PC-9 (cell line): ENCODE measurements around the gene MOB3C. TPM values are rescaled to one million over a fixed set of nuclear protein-coding genes. Genes with fewer than 3 reads are reported as not detected.
A peak's percentile ranks its signal among the peaks of the same experiment; 100 is the strongest.

Source experiments
- BruUV-seq: library from RNA; stranded (reverse); fragments of 400-500 nt; replicated peaks from 2 replicates; lab custom pipeline; 2021; lab: Mats Ljungman, UMichigan
- CTCF ChIA-PET: fragments of 300-600 bp; sonication (Branson Sonifier 250); formaldehyde crosslinking; loops from one replicate; lab custom pipeline; 2022; ENCODE audit warnings: antibody characterized with exemption; lab: Charles Lee
- POLR2A ChIA-PET: fragments of 300-600 bp; sonication (Branson Sonifier 250); formaldehyde crosslinking; loops from one replicate; lab custom pipeline; 2022; ENCODE audit warnings: antibody characterized with exemption; ENCODE audit not compliant: unreplicated experiment; lab: Charles Lee
- DNase-seq, 2 experiments: peaks; one replicate each; pipeline versions ENCODE4 v3.0.0 to v3.0.0-alpha.2; 2015 to 2022; ENCODE audit warnings: mixed read lengths in 1 of 2
- H2AFZ ChIP-seq: fragments of 200-600 bp; sonication (generic); 2 replicates; pipeline ENCODE4 v1.8.1; 2017; ENCODE audit warnings: antibody characterized with exemption
- H3F3A ChIP-seq: fragments of 200-600 bp; sonication (generic); 2 replicates; pipeline ENCODE4 v1.8.1; 2017; ENCODE audit warnings: antibody characterized with exemption, mild to moderate bottlenecking, low read depth; ENCODE audit not compliant: insufficient read depth
- H3K27ac ChIP-seq: fragments of 200-600 bp; sonication (generic); 2 replicates; pipeline ENCODE4 v1.6.1; 2016; ENCODE audit warnings: mixed run types
- H3K27me3 ChIP-seq: fragments of 200-600 bp; sonication (generic); 2 replicates; pipeline ENCODE4 v1.6.1; 2016; ENCODE audit warnings: low read depth, mixed run types; ENCODE audit not compliant: insufficient read depth
- H3K36me3 ChIP-seq: fragments of 200-600 bp; sonication (generic); 2 replicates; pipeline ENCODE4 v1.6.1; 2016; ENCODE audit warnings: low read depth, mixed run types
- H3K4me1 ChIP-seq: fragments of 200-600 bp; sonication (generic); replicated peaks from 2 replicates; pipeline ENCODE4 v1.6.1; 2016; ENCODE audit warnings: mixed run types; ENCODE audit not compliant: insufficient read depth
- H3K4me2 ChIP-seq: fragments of 200-600 bp; sonication (generic); 2 replicates; pipeline ENCODE4 v1.6.1; 2017; ENCODE audit warnings: mixed run types
- H3K4me3 ChIP-seq: fragments of 200-600 bp; sonication (generic); 2 replicates; pipeline ENCODE4 v1.6.1; 2016; ENCODE audit warnings: mixed run types
- H3K79me2 ChIP-seq: fragments of 200-600 bp; sonication (generic); 2 replicates; pipeline ENCODE4 v1.6.1; 2017; ENCODE audit warnings: low read depth, mixed run types
- H3K9me2 ChIP-seq: fragments of 200-600 bp; sonication (generic); 2 replicates; pipeline ENCODE4 v1.8.1; 2017; ENCODE audit warnings: mild to moderate bottlenecking; ENCODE audit not compliant: insufficient read depth
- H3K9me3 ChIP-seq: fragments of 200-600 bp; sonication (generic); 2 replicates; pipeline ENCODE4 v1.8.1; 2016; ENCODE audit warnings: low read depth; ENCODE audit not compliant: insufficient read depth
- H4K20me1 ChIP-seq: fragments of 200-600 bp; sonication (generic); 2 replicates; pipeline ENCODE4 v1.8.1; 2017; ENCODE audit not compliant: insufficient read depth
- CTCF ChIP-seq: fragments of 200-600 bp; sonication (generic); conservative IDR thresholded peaks from 2 replicates; pipeline ENCODE4 v1.6.1; 2017; ENCODE audit warnings: mixed run types, antibody characterized with exemption, mild to moderate bottlenecking, moderate library complexity
- EZH2 ChIP-seq: fragments of 200-600 bp; sonication (generic); IDR thresholded peaks from 2 replicates; pipeline ENCODE4 v1.8.0; 2017; ENCODE audit warnings: antibody characterized with exemption, low read depth
- intact Hi-C: fragments of 100-400 bp; cut with micrococcal nuclease; formaldehyde crosslinking; loops from one replicate; pipeline ENCODE4 v1.10.0; 2022; ENCODE audit not compliant: unreplicated experiment
- total RNA-seq: library from RNA; stranded (reverse); gene quantifications from 2 replicates; pipeline ENCODE4 v1.2.3, GENCODE V29; 2021

MOB3C gene
- total RNA-seq, 1 experiment from 2014 or later: 35.2 TPM

DNA sequence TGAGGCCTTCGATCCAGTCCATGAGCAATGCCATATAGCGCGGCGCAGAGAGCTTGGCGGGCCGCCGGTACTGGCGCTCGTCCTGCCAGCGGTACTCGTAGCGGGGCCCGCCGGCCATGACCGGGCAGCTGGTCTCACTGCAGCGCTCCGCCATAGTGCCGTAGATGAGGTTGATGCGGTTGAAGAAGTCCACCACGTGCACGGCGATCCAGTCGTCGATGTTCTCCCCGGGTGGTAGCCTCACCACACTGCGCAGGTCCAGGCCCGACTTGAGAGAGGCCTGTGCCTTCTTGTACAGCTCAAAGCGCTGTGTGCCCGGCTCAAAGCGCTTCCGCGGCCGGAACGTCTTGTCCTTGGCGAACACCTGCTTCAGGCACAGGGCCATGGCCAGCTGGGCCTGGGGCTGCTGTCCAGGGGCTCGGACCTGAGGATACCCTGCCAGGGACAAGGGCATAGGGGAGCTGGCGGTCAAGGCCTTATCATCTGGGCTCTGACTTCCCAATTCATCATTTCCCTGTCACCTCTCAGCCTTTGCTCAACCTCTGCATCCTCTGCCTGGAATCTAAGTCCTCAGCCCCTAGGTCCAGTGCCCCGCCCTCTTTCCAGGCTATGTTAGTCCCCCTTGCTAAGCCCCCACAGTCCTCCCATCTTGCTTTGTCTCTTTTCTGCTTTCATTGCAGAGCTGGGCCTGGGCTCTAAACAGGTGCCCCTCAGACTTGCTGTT is 3.5 kb downstream of the MOB3C start:
- H3K4me3 ChIP-seq: no peak overlapping the region
- H4K20me1 ChIP-seq: no peaks in the 10 kb centered on the region
- H3F3A ChIP-seq: peaks cover 25% of the 10 kb centered on the region
- H2AFZ ChIP-seq: no peak overlapping the region
- H3K4me1 ChIP-seq: peaks cover 63% of the 10 kb centered on the region
- no peaks in the 10 kb centered on the region for H3K9me3 ChIP-seq
- TF ChIP-seq CTCF (no peak), EZH2 (no peak)
- H3K4me2 ChIP-seq: peak overlapping the region; percentile 98
- POLR2A ChIA-PET: interaction anchor here (0.5 to 0.6 kb wide), 2 partner anchors 17 to 543 kb away, joined by 4 to 8 read pairs; no protein-coding TSS in a partner anchor
- no TSS peak for BruUV-seq
- no peaks in the 10 kb centered on the region for H3K9me2 ChIP-seq
- no peak for DNase-seq
- peaks cover 57% of the 10 kb centered on the region for H3K79me2 ChIP-seq
- peak overlapping the region; percentile 99 for H3K27ac ChIP-seq
- CTCF ChIA-PET: no interaction called here
- no peaks in the 10 kb centered on the region for H3K27me3 ChIP-seq
- intact Hi-C loops: loop anchor here (1.0 to 10.0 kb wide), 3 partner anchors 9 to 722 kb away; partner anchors contain the start of genes CMPK1 and MKNK1
- H3K36me3 ChIP-seq: peaks cover 26% of the 10 kb centered on the region

- no peak for TF ChIP-seq EZH2
- no peak for TF ChIP-seq CTCF
- peak overlapping the region; percentile 69 for H3K4me2 ChIP-seq
- H3K36me3 ChIP-seq: peaks cover 29% of the 10 kb centered on the region
- no peaks in the 10 kb centered on the region for H4K20me1 ChIP-seq
- no peaks in the 10 kb centered on the region for H3K9me2 ChIP-seq
- peak overlapping the region; percentile 29; the same call in 1 of the 2 replicates for H3K4me3 ChIP-seq
- no peak overlapping the region for H2AFZ ChIP-seq
- CTCF ChIA-PET: interaction anchor here (0.6 to 0.8 kb wide), 4 partner anchors 157 to 531 kb away, joined by 3 to 4 read pairs (median 4); no protein-coding TSS in a partner anchor
- DNase-seq: peak; percentile 99 to 100
- peak overlapping the region; percentile 99 for H3K27ac ChIP-seq
- H3F3A ChIP-seq: peaks cover 26% of the 10 kb centered on the region
- H3K4me1 ChIP-seq: peaks cover 56% of the 10 kb centered on the region
- intact Hi-C loops: loop anchor here (1.0 to 10.0 kb wide), 5 partner anchors 7 to 723 kb away; partner anchors contain the start of genes CMPK1 and MKNK1
- no TSS peak for BruUV-seq
- H3K79me2 ChIP-seq: peaks cover 57% of the 10 kb centered on the region
- no peaks in the 10 kb centered on the region for H3K9me3 ChIP-seq
- POLR2A ChIA-PET: interaction anchor here (0.5 to 1.6 kb wide), 6 partner anchors 9 to 578 kb away, joined by 3 to 6 read pairs (median 4); partner anchors contain the start of gene PDZK1IP1
- H3K27me3 ChIP-seq: no peaks in the 10 kb centered on the region
Observed at GRCh38 chr1:46611691-46612221, 4.9 kb downstream of the MOB3C start.

DNA sequence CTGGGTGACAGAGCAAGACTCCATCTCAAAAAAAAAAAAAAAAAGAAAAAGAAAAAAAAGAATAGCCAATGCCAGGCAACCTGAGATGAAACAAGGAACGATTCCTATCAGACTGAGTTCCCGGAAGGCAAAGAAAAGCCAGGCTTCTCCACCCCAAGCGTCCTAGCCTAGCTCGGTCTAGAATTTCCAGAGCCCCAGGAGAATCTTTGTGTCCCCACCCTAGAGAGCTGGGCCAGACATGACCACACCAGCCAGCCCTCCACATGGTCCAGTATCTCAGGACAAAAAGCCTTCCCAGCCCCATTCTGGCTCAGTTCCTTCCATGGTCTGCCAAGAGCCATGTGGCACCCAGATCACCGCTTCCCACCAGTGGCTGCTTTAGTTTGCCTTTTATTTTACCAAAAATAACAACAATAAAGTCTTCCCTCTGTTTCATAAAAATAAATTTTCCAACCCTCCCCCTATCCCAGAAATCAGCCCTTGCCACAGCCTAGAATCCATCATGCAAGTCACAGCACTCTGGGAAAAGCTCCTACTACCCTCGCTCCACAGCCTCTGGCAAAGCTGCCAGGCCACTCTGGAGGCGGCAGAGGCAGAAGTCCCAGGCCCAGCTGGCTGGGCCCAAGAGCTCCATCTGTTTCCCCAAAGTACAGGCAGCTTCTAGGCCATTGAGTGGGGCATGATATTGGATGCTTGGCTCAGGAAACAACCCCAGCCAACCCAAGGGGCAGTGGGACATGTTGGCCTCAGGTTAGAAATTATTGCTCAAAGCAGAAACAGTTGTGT is 9.1 kb downstream of the MOB3C start:
- Histone ChIP-seq H3F3A (peaks cover 26% of the 10 kb centered on the region), H3K9me3 (no peaks in the 10 kb centered on the region), H3K27me3 (no peaks in the 10 kb centered on the region), H3K9me2 (no peaks in the 10 kb centered on the region), H2AFZ (no peak overlapping the region), H4K20me1 (no peaks in the 10 kb centered on the region), H3K4me3 (no peak overlapping the region), H3K4me1 (peaks cover 50% of the 10 kb centered on the region), H3K27ac (no peak overlapping the region), H3K4me2 (no peak overlapping the region), H3K36me3 (peaks cover 29% of the 10 kb centered on the region), H3K79me2 (peaks cover 40% of the 10 kb centered on the region)
- POLR2A ChIA-PET: interaction anchor here (0.6 to 0.8 kb wide), 4 partner anchors 9 to 112 kb away, joined by 3 to 14 read pairs (median 6); partner anchors contain the start of gene MOB3C
- TF ChIP-seq EZH2 (no peak), CTCF (no peak)
- BruUV-seq: TSS peak; percentile 7
- intact Hi-C loops: no loop called here
- DNase-seq: peak in 1 of 2 experiments; percentile 62
- CTCF ChIA-PET: interaction anchor here (0.6 to 1.3 kb wide), 2 partner anchors 8 to 112 kb away, joined by 3 to 6 read pairs; partner anchors contain the start of gene MOB3C
